A549 (cell line): ENCODE data around the gene PDILT. TPM values are rescaled to one million over a fixed set of nuclear protein-coding genes. Genes with fewer than 3 reads are reported as not detected.

Experiments used
- ATAC-seq, 2 experiments: fragments of 200-7000 bp in 1 of 2; fragments of >200 bp in 1 of 2; cut with Nextera tagmentation in 1 of 2; cut with Tn5 transposase in 1 of 2; 3 replicates each; pipeline versions ENCODE4 v1.8.0 to v1.9.1; 2018 to 2020; ENCODE audit warnings: mild to moderate bottlenecking in 1 of 2, moderate library complexity in 1 of 2
- CTCF ChIA-PET: fragments of 300-600 bp; sonication (Branson Sonifier 250); formaldehyde crosslinking; extraction: SDS; loops from one replicate; lab custom pipeline; 2021; ENCODE audit warnings: antibody characterized with exemption, inconsistent platforms; lab: Yijun Ruan, JAX
- POLR2A ChIA-PET: fragments of 350-600 bp; formaldehyde crosslinking; extraction: SDS; loops from one replicate; lab custom pipeline; 2021; ENCODE audit warnings: antibody characterized with exemption, inconsistent platforms; lab: Yijun Ruan, JAX
- DNase-seq, 2 experiments: peaks; one replicate each; pipeline versions ENCODE4 v3.0.0 to v3.0.0-alpha.2; 2011 to 2016; ENCODE audit warnings: low read depth in 1 of 2, low spot score in 1 of 2
- FAIRE-seq: peaks from 2 replicates; lab custom pipeline; 2011; peaks lifted over from hg19 to GRCh38; lab: Jason Lieb, UNC
- H3K27ac ChIP-seq, 2 experiments: fragments of >200 bp; sonication (Bioruptor Twin); formaldehyde crosslinking; 3 replicates each; pipeline ENCODE4 v1.5.1; 2016 to 2017
- H3K4me1 ChIP-seq: fragments of >200 bp; sonication (Bioruptor Twin); formaldehyde crosslinking; 3 replicates; pipeline ENCODE4 v1.6.1; 2016
- H3K4me2 ChIP-seq: fragments of >200 bp; sonication (Bioruptor Twin); formaldehyde crosslinking; 3 replicates; pipeline ENCODE4 v1.6.1; 2016
- H3K4me3 ChIP-seq: fragments of >200 bp; sonication (Bioruptor Twin); formaldehyde crosslinking; 3 replicates; pipeline ENCODE4 v1.5.1; 2016
- H3K9me3 ChIP-seq: fragments of >200 bp; sonication (Bioruptor Twin); formaldehyde crosslinking; 3 replicates; pipeline ENCODE4 v1.6.1; 2016
- CBX2 ChIP-seq: fragments of 200-600 bp; sonication (generic); IDR thresholded peaks from 2 replicates; pipeline ENCODE4 v1.6.1; 2016; ENCODE audit warnings: low read depth, mild to moderate bottlenecking, borderline replicate concordance
- CBX8 ChIP-seq: fragments of 200-600 bp; sonication (generic); IDR thresholded peaks from 2 replicates; pipeline ENCODE4 v1.6.1; 2016
- CHD2 ChIP-seq: fragments of 150-350 bp; IDR thresholded peaks from 2 replicates; pipeline ENCODE4 v1.6.1; 2014; ENCODE audit warnings: low read length; ENCODE audit not compliant: partially characterized antibody
- CHD4 ChIP-seq: fragments of 200-600 bp; sonication (generic); IDR thresholded peaks from 2 replicates; pipeline ENCODE4 v1.6.1; 2016; ENCODE audit warnings: antibody characterized with exemption, mild to moderate bottlenecking, borderline replicate concordance
- CTCF ChIP-seq: fragments of >200 bp; sonication (Bioruptor Twin); formaldehyde crosslinking; IDR thresholded peaks from 3 replicates; pipeline ENCODE4 v1.5.1; 2016
- EHF ChIP-seq: fragments of 250-450 bp; sonication (Bioruptor Pico); IDR thresholded peaks from 2 replicates; pipeline ENCODE4 v1.5.0; 2020; ENCODE audit warnings: mild to moderate bottlenecking
- EHMT2 ChIP-seq: fragments of 200-600 bp; sonication (generic); IDR thresholded peaks from 2 replicates; pipeline ENCODE4 v1.6.1; 2016; ENCODE audit warnings: antibody characterized with exemption, low read depth, mild to moderate bottlenecking, moderate library complexity
- ELK1 ChIP-seq: fragments of 150-350 bp; IDR thresholded peaks from 2 replicates; pipeline ENCODE4 v1.6.1; 2014; ENCODE audit warnings: low read depth, mild to moderate bottlenecking, low read length
- FOSB ChIP-seq: fragments of 250-450 bp; sonication (Bioruptor Pico); IDR thresholded peaks from 2 replicates; pipeline ENCODE4 v1.5.0; 2020; ENCODE audit warnings: mild to moderate bottlenecking, moderate library complexity
- FOSL2 ChIP-seq, 2 experiments: fragments of 450-650 bp in 1 of 2; fragments of >200 bp in 1 of 2; sonication (Bioruptor Twin) in 1 of 2; formaldehyde crosslinking; IDR thresholded peaks; 2 replicates each; pipeline versions ENCODE4 v1.5.0 to v1.6.1; 2016 to 2020; ENCODE audit warnings: mild to moderate bottlenecking in 1 of 2, moderate library complexity in 1 of 2
- FOXS1 ChIP-seq: fragments of 250-450 bp; sonication (Bioruptor Pico); IDR thresholded peaks from 2 replicates; pipeline ENCODE4 v1.5.0; 2020; ENCODE audit warnings: mild to moderate bottlenecking, moderate library complexity
- HDAC2 ChIP-seq: fragments of 200-600 bp; sonication (generic); IDR thresholded peaks from 2 replicates; pipeline ENCODE4 v1.6.1; 2016
- HEYL ChIP-seq: fragments of 250-450 bp; sonication (Bioruptor Pico); IDR thresholded peaks from 2 replicates; pipeline ENCODE4 v1.8.0; 2021; ENCODE audit warnings: mild to moderate bottlenecking, moderate library complexity
- HOXA7 ChIP-seq: fragments of 250-450 bp; sonication (Bioruptor Pico); IDR thresholded peaks from 2 replicates; pipeline ENCODE4 v1.5.0; 2020; ENCODE audit warnings: mild to moderate bottlenecking, moderate library complexity
- HOXB5 ChIP-seq: fragments of 250-450 bp; sonication (Bioruptor Pico); IDR thresholded peaks from 2 replicates; pipeline ENCODE4 v1.5.0; 2020; ENCODE audit warnings: mild to moderate bottlenecking, moderate library complexity
- JUN ChIP-seq, 2 experiments: fragments of >200 bp; sonication (Bioruptor Twin); formaldehyde crosslinking; IDR thresholded peaks; 2 replicates in 1 of 2; 3 replicates in 1 of 2; pipeline ENCODE4 v1.6.1; 2016 to 2017
- MAFK ChIP-seq: fragments of 450-650 bp; IDR thresholded peaks from 2 replicates; pipeline ENCODE4 v1.6.1; 2014; ENCODE audit not compliant: partially characterized antibody
- PBX3 ChIP-seq: IDR thresholded peaks from 2 replicates; pipeline ENCODE4 v1.6.1; 2012
- POLR2A ChIP-seq: IDR thresholded peaks from 2 replicates; pipeline ENCODE4 v1.6.1; 2012; ENCODE audit warnings: mild to moderate bottlenecking, low read length
- POLR2AphosphoS2 ChIP-seq: conservative IDR thresholded peaks from 2 replicates; pipeline ENCODE4 v1.6.1; 2012; ENCODE audit warnings: low read length, improper control_type of control experiment, inconsistent platforms
- RAD21 ChIP-seq, 2 experiments: fragments of >200 bp in 1 of 2; sonication (Bioruptor Twin) in 1 of 2; formaldehyde crosslinking in 1 of 2; IDR thresholded peaks in 1 of 2; conservative IDR thresholded peaks in 1 of 2; 2 replicates in 1 of 2; 3 replicates in 1 of 2; pipeline ENCODE4 v1.6.1; 2012 to 2018; ENCODE audit warnings: inconsistent platforms in 1 of 2
- RARB ChIP-seq: fragments of 250-450 bp; sonication (Bioruptor Pico); IDR thresholded peaks from 2 replicates; pipeline ENCODE4 v1.8.0; 2021; ENCODE audit warnings: mild to moderate bottlenecking, moderate library complexity
- RFX5 ChIP-seq: fragments of 450-650 bp; IDR thresholded peaks from 2 replicates; pipeline ENCODE4 v1.7.1; 2014; ENCODE audit warnings: antibody characterized with exemption, mild to moderate bottlenecking, moderate library complexity
- SREBF2 ChIP-seq: fragments of 450-650 bp; IDR thresholded peaks from 2 replicates; pipeline ENCODE4 v1.6.1; 2014; ENCODE audit warnings: mild to moderate bottlenecking, moderate library complexity
- USF2 ChIP-seq: fragments of 450-650 bp; IDR thresholded peaks from 2 replicates; pipeline ENCODE4 v1.6.1; 2014; ENCODE audit warnings: antibody characterized with exemption
- ZC3H11A ChIP-seq: fragments of 450-650 bp; IDR thresholded peaks from 2 replicates; pipeline ENCODE4 v1.6.1; 2014; ENCODE audit warnings: antibody characterized with exemption, mild to moderate bottlenecking
- WGBS: methylation state at CpG from one replicate; pipeline ENCODE4 v1.1.6; 2017; ENCODE audit errors: missing lambda C conversion rate; 5-methylcytosine and 5-hydroxymethylcytosine counted together
- polyA plus RNA-seq, 4 experiments: library from polyadenylated mRNA; depleted of rRNA in 3 of 4; stranded (reverse); fragments of >200 nt; fragmentation: RNase III in 1 of 4; extraction: RNeasy Plus Mini Kit Qiagen cat#74134 plus additional on column Dnase treatment in 1 of 4; gene quantifications; 2 replicates in 3 of 4; 3 replicates in 1 of 4; pipeline ENCODE4 v1.2.3, GENCODE V29; 2011 to 2017

Gene PDILT
- polyA plus RNA-seq, 2 of the 4 experiments (the other 2 are of a cell fraction) = not detected

GRCh38 chr16:20364051-20364450 lies 40.5 kb downstream of the PDILT start:
- Histone ChIP-seq H3K4me1 (no peaks in the 10 kb centered on the region), H3K4me3 (no peak overlapping the region), H3K27ac (no peak overlapping the region), H3K9me3 (no peaks in the 10 kb centered on the region), H3K4me2 (no peak overlapping the region)
- POLR2A ChIA-PET = no interaction called here
- FAIRE-seq (no peak), ATAC-seq (no peak), DNase-seq (no peak)
- CTCF ChIA-PET = interaction anchor here (0.6 to 4.2 kb wide), 4 partner anchors 22 to 457 kb away, joined by 3 to 15 read pairs (median 7); no protein-coding TSS in a partner anchor
- TF ChIP-seq CBX2 (no peak), HDAC2 (no peak), CHD2 (no peak), FOXS1 (CRISPR knock-in tag) (no peak), JUN (IDR thresholded peaks at IDR 0.05) (no peak), POLR2A (no peak), ELK1 (no peak), FOSB (no peak), POLR2AphosphoS2 (no peak), FOSL2 (IDR thresholded peaks at IDR 0.05) (no peak), FOSL2 (CRISPR knock-in tag; IDR thresholded peaks at IDR 0.05) (no peak), EHMT2 (no peak), HEYL (no peak)
- 4% methylated on average over 3 of the region's 3 CpGs for WGBS

- ATAC-seq (no peak), DNase-seq (no peak), FAIRE-seq (no peak)
- no peak overlapping the region for H3K4me3 ChIP-seq
- WGBS = 30% methylated on average over 2 of the region's 2 CpGs
- TF ChIP-seq CHD2 = no peak
- TF ChIP-seq HEYL = no peak
- no peak for TF ChIP-seq MAFK
- no peak for TF ChIP-seq CBX8
- TF ChIP-seq POLR2A = no peak
- no peak for TF ChIP-seq POLR2AphosphoS2
- no peaks in the 10 kb centered on the region for H3K4me1 ChIP-seq
- H3K27ac ChIP-seq = no peak overlapping the region
- POLR2A ChIA-PET = no interaction called here
- no peak overlapping the region for H3K4me2 ChIP-seq
- CTCF ChIA-PET = interaction anchor here (0.6 to 4.2 kb wide), 4 partner anchors 21 to 456 kb away, joined by 3 to 15 read pairs (median 7); no protein-coding TSS in a partner anchor
- no peaks in the 10 kb centered on the region for H3K9me3 ChIP-seq
These were observed 41.3 kb downstream of the PDILT start for GRCh38 chr16:20363191-20363590.

GRCh38 chr16:20359997-20360396 lies 44.5 kb downstream of the PDILT start:
- ChIA-PET CTCF (interaction anchor here (1.3 to 1.4 kb wide), 2 partner anchors 21 to 60 kb away, joined by 4 to 6 read pairs; no protein-coding TSS in a partner anchor), POLR2A (no interaction called here)
- DNase-seq = no peak
- no peak for ATAC-seq
- H3K27ac ChIP-seq = no peak overlapping the region
- no peaks in the 10 kb centered on the region for H3K9me3 ChIP-seq
- 0% methylated on average over 2 of the region's 2 CpGs for WGBS
- no peak for TF ChIP-seq ZC3H11A
- no peak for TF ChIP-seq RFX5
- TF ChIP-seq EHF (CRISPR knock-in tag) = no peak
- TF ChIP-seq RARB (CRISPR knock-in tag) = no peak
- TF ChIP-seq CHD2 = no peak
- no peak for TF ChIP-seq PBX3
- TF ChIP-seq SREBF2 = no peak
- TF ChIP-seq CHD4 = no peak
- TF ChIP-seq HOXB5 = no peak
- no peak for TF ChIP-seq HEYL
- TF ChIP-seq RAD21 (conservative IDR thresholded peaks at IDR 0.05 in 1 of 2, IDR thresholded peaks at IDR 0.05 in 1 of 2) = peak in 1 of 2 experiments; percentile 19; a peak in 2 of 5 replicates
- TF ChIP-seq HOXA7 (CRISPR knock-in tag) = no peak
- TF ChIP-seq CTCF = 0 out of 3 replicates have a peak, but pooled peaks have one; percentile 6
- TF ChIP-seq USF2 = no peak
- no peaks in the 10 kb centered on the region for H3K4me1 ChIP-seq
- H3K4me3 ChIP-seq = no peak overlapping the region
- no peak for FAIRE-seq
- H3K4me2 ChIP-seq = no peak overlapping the region
